ENCODE results near the gene NFIX.

The NFIX gene

DNA sequence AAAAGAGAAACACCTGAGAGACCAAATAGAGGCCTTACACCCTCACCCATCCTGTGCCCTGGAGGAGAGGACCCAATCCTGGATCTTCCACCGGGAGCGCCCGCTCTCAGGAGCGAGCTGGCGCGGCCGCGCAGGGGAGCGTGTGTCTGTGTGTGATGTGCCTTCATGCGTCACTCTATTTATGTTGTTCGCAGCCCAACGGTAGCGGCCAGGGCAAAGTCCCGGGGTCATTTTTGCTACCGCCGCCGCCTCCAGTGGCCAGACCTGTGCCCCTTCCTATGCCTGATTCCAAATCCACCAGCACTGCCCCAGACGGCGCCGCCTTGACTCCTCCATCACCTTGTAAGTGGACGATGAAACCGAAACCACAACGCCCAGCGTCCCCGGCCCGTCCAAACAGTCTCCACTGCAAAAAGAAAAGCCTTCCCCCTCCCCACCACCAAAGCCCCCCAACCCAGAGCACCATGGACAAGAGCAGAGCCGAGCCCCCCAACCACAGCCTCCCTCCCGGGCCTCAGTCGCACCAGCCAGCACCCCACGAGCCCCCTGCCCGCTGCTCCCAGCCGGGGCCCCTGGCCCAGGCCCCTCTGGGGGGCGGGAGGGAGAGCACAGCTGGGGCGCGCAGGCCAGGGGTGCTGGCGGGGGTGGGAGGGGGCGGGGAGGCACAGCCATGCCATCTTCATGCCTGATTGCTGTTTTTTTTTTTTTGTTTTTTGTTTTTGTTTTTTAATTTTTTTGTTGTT lies 92.7 kb downstream of the NFIX start:
- DNase-seq, result no peak

DNA sequence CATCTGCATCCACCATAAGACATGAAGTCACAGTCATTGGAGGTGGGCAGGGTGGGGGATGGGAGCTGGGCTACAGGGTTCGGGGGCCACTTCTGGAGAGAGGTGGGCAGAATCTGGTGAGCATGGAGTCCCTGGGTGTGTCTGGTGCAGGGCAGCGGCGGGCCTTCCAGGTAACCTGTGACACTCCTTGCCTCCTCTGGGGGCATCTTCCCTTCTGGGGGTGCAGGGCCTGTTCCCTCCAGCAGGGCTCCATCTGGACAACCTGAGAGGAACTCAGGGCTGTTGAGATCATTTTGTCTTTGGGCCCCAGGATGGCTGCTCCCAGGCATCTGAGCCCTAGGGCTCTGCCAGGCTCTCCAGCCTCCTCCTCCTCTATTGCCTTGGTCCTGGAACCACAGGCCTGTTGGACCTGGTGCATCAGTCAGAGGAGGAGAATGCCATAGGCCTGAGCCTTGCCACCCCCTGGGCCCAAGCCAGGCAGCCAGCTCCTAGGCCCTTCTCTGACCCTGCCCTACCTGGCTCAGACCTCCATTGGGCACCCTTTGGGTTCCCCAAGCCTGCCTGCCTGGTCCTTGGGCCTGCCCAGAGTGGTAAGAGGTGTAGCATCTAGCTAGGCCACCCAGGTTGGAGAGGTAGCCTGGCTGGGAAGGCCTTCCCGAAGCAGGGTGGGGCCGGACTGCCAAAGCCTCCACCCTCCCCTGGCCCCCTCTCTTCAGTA lies 94.0 kb downstream of the NFIX start:
- no peak for DNase-seq

DNA sequence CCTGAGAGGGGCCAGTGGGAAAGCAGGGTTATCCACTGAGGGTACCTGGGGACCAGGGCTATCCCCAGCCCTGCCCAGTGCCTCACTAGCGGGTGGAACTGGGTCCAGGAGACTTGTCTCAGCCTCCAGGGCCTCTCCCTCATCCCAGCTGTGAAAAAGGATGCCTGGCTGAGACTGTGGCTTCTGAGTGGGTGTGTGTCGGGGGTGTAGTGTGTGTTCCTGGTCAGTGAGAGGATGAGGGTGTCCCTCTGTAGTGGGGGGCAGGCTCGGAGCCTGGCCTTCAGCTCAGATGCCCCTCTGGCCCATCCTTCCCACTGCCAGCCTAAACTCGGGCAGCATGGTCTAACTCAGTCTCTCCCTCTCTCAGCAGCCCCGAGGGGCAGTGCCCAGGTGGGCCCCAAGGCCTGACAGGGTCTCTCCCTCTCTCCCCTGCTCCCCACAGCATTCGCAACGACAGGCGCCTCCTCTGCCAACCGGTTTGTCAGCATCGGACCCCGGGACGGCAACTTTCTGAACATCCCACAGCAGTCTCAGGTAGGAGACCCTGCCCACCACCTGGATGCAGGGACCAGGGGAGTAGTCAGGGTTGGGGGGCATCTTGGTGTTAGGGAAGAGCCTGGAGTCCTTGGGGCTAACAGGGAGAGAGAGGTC lies 94.7 kb downstream of the NFIX start:
- no peak for DNase-seq

DNA sequence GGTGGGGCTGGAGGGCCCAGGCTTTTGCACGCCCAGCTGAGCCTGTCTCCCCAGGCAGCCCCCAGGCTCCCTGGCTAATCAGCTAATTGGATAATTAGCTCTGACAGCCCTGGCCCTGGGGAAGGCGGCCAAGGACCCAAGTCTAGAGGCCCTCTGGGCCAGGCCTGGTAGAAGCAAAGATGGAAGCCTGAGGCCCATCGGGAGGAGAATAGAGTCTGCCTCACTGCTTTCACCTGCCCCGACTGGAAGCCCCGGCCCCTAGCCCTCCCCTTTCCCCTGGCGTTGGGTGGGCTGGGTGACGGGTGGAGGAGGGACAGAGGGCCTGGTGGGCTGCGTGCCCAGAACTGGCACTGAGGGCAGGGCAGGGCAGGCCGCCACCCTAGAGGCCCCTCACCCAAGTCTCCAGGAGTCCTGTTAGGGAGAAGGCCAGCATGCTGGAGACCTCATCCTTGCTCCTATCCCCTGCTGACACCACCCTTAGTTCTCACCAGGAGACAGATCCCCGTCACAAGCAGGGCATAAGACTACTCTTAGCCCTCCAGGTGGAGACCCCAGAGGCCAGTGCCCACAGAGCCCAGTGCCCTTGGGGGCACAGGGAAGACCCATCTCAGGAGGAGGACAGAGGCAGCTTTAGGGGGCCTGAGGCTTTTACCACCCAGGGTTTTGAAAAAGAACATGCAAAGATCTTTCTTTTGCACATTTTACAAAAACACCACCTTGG lies 95.4 kb downstream of the NFIX start:
- DNase-seq, result no peak

DNA sequence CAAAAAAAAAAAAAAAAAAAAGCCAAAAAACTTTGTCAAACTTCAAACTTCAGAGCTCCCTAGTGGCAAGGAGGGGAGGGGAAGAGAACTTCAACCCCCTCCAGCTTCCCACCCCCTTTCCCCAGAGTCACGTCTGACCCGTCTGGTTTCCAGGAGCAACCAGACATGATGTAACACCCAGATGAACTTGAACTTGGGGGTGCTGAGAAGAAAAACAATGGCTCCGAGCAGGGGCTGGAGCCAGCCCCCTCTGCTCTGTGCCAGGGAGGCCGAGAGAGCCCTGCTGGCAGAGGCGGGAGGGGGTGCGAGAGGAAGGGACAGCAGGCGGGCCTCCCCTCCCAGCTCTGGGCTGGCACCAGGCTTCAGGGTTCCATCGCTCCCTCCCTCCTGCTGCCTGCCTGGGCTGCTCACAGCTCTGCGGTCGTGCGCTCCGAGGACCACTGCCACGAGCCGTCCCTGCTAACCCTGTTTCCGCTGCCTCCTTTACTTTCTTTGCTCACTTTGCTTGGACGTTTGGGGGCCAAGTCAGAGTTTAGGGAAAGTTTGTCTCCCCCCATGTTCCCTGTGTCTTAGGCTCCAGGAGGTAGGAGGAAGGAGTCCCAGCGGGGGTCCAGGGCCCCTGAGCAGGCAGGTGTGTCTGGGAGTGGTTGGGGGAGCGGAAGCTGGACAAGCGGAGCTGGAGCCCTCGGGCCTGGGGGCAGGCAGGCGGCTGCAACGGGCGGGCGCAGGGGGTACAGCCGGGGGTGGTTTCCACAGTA lies 96.3 kb downstream of the NFIX start:
- DNase-seq, result peak in 50 of 56 donors; percentile 20 to 89 (median 68)

DNA sequence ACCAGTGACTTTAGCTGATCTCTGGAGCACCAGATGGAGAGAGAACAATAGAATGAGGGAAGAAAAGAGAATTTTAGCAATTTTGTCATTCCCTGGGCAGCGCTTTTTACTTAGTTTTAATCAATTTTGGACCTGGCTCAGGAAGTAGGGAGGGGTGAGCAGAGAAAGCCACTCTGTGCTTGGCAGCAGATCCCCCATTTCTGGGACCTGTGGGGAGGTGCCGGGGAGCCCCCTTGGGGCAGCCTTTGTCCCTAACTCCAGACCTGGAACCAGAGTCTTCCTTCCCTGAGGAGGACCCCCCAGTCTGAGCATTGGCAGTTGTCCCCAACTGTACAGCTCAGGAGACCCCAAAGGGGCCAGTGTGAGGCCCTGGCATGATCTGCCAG lies 96.9 kb downstream of the NFIX start:
- DNase-seq, result no peak

DNA sequence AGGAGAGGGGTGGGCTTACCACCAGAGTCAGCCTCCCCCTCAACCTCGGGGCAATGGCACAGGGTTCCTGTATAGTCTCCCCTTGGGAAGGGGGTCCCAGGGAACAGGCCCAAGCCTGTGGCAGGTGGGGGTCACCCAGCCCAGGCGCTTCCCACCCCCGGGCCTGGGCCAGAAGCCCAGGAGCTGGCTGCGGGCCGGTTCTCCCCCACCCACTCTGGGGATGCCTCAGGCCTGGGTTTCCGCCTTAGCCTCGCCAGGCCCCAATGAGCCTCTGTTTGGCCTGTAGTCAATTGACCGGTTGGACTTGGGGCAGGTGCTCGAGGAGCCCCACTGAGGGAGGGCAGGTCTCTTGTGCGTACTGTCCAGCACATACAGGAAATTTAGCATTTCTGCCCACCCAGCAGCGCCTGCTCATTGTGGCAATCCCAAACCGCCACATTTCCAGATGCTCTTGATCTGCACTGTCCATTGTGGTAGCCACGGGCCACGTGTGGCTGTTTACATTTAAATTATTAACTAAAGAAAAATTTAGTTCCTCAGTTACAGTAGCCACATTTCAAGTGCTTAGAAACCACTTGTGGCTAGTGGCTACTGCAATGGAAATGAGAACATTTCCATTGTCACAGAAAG lies 97.4 kb downstream of the NFIX start:
- DNase-seq, result peak in 1 of 56 donors; percentile 23

DNA sequence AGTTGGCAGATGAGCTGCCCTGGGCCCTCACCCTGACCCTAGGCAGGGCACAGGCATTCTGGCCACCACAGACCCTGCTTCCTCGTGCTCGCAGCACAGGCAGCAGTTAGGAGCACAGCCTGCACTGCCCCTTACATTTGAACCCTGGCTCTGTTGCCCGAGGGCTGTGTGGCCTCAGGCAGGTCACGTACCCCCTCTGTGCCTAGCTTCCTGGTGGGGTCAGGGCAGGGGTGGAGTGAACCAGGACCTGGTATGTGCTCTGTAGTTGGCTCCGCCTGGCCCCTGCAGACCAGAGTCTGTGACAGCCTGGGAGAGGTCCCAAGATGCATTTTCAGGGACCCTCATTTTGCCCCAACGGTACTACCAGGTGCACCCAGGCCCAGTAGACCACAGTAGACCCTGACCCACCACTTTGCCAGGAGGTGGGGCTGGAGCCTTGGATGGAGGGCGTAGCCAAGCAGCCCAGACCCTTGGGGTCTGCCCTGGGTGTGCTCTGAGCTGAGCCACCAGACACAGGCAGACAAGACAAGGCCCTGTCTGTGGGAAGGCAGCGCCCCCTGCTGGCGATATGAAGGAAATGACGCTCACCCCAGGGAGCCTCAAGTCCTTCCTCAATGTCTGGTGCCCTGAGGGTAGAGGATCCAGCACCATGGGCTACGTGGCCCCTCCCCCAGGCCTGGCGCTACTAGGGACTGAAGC lies 98.3 kb downstream of the NFIX start:
- peak in 54 of 56 donors; percentile 23 to 92 (median 70) for DNase-seq

DNA sequence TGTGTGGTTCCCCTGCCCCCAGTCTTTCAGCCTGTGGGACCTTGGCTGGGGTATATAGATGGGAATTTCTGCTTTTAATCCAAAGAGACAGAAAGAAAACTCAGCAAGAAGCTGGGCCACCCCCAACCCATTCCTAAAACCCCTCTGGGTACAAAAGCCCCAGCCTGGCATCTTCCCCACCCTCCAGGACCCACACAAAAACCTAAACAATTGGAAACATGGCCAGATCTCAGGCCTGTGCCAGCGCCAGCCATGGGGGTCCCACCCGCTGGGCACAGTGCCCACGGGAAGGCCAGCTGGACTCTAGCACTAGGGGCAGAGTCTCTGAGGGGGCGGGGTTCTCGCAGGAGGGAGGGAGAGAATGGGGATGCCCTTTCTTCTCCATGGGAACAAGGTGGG lies 98.8 kb downstream of the NFIX start:
- DNase-seq, result peak in 9 of 56 donors; percentile 43 to 68 (median 52)

DNA sequence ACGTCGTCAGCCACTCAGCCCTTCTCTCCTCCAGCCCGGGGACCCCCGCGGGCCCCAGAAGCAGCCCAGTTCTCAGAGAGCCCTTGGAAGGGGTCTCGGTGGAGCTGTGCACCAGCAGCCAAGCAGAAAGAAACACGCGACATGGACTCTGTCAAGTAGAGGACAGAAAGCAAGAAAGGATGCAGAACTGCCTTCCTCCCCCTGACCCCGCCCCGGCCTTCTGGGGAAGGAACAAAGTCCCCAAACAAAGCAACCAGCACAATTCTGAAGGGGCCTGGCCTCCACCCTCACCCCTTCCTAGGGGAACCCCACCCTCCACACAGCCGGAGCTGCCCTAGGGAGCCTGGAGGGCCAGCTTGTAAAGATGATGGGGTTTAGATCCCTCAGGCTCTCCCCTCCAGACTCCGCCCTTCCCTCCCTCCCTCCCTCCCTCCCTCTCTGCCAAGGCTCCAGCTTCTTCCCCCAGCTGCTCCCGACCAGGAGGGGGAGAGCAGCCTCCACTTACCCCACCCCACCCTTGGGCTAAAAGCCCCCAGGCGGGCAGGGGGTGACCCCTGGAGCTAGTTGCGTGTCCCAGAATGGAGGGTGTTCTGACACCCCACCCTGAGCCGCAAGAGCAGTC lies 99.6 kb downstream of the NFIX start:
- DNase-seq, result no peak

DNA sequence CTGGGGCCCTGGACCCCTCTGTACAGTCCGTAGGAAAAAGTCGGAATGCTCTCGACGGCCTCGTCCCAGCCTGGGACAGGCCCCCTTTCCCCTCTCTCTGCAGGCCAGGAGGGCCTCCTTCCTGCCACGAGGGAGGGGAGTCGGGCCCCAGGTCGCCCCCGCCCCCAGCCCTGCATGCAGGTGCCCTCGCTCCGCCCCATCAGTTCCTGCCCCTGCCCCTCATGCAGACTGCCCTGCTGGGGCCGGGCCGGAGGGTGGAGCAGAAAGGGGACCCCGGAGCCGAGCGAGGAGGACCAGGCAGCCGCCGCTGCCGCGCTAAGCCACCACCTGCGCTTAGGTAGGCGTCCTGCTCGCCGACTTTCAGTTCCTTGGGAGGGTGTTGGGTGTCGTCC lies 100.1 kb downstream of the NFIX start:
- DNase-seq, result no peak

DNA sequence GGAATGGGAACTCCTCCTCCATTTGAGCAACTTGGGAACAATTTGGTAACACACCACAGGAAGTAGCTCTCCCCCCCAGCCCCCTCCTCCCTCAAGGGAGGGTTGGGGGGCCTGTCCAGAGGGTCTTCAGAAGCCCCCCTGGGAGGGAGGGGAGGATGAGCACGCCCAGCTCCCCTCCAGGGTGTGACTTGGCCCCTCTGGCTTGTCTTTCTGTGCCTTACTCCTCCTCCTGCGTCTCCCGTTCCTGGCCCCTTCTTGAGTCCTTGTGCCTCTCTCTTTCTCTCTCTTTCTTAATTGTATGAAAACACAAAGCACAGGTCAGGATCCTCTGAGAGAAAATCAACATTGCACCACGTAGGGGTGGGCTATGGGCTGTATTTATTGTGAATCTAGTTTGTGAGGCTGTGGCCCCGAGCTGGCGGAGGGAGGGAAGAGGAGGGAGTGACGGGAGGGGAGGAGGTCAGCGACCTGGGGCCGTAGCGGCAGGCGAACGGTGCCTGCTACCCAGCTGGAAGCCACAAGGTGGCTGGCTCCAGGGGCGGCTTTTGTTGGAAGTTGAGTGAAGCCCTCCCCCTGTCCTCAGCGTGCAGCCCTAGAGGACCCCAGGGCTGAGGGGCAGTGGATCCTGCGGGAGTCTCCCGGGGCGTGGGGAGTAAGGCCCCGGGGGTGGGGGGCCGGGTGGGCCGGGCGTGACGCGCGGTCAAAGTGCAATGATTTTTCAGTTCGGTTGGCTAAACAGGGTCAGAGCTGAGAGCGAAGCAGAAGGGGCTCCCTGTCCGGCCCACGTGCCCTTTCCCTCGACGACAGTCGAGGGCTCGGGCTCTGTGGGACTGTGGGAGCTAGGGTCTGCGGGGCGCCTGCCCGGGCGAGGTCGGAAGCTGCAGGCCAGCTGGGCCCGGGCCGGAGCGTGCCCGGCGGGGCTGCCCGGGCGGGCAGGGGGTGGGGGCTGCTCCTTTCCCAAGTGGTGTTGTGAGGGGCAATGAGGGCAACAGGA lies 101.0 kb downstream of the NFIX start:
- DNase-seq, result no peak

DNA sequence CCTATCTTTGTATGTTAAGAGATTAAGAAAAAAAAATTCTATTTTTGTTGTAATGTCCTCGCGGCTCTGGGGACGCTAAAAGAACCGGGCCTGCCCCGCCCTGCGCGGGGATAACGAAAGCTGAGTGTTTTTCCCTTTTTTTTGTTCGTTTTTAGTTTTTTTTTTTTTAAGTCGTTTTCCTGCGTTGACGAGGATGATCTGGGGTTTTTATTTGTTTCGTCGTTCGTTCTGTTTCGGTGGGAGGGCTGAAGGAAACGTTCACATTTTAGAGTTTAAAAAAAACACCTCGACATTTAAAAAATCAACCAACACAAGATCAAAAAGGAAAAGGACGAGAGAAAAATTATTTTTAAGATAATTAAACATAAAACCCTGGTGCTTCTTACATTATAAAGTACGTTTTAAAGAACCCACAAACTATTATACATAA lies 101.8 kb downstream of the NFIX start:
- no peak for DNase-seq

DNA sequence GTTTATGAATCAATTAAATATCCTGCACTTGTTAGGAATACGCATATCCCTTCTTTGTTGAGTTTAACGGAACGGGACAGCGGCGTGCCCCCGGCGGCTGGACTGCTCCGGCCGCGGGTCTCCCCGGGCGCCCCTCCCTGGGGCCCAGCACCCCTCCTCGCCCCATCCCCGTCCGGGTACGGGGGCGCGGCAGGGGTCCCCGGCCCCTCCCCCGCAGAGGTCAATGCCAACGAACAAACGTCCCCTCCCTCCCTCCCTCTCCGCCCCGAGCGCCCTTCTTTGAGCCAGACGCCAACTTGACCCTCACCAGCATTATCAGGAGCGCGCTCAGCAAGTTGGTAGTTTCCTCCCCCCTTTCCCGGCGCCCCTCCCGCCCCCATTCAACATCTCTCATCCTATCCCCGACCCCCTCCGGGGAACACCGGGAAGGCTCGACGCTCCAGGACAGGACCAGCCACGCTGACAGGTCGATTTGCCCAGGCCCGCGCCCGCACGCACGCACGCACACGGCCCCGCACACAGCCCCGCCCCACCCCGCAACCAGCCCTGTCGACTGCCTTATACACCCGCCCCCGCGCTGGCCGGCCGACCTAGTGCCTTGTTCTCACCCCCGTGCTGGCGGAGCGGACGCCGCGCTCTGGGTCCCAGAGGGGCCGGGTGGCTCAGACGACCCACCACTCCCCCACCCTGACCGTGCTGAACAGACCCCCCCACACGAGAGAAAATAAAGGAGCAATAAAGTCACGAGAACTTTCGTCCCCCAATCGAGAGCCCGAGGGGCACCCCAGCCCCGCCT lies 102.4 kb downstream of the NFIX start:
- DNase-seq, result peak in 3 of 56 donors; percentile 28 to 40 (median 38)

DNA sequence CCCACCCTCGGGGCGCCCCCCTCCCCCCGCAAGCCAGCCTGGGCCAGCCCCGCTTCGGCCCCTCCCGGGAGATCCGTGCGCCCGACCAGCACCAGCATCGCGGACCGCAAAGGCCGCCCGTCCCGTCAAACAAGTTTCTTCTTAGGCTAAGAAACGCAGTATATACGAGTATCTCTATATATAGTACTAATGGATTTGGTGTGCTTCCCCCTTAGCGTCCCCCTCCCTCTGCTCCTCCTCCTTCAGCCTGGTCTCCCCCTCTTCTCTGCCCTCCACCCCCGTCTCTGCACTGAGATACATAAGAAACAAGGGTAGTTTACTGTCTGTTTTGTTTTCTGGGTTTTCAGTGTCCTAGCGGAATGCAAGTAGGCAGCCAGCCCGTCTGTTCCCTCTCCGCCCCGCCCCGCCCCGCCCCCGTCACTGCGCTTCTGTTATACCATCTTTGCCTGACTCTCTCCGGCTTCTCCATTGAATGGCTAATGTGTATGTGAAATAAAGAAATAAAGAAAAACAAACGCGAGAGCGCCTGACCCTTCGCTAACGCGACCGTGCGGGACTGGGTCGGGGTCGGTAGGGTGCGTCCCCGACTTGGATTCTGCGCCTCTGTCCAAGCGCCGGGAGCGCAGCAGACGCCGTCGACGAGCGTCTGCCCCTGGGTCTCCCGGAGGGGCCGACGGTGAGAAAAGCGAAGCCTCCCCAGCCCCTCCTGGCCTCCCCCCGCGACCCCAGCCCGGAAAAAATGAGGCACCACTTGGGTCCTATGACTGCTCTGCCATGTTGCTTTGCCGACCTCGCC lies 103.2 kb downstream of the NFIX start:
- peak in 4 of 56 donors; percentile 8 to 60 (median 34) for DNase-seq
